Bronchial epithelial cell (primary cell): Measurements from ENCODE around the gene B3GNT7. TPM values are rescaled to one million over a fixed set of nuclear protein-coding genes. Genes with fewer than 3 reads are reported as not detected.
"Not testable (repeated sequence)": the region's sequence is repeated elsewhere in the genome, so short reads cannot be mapped to it uniquely, and the experiment has no call there.

ENCODE experiments used
- DNase-seq: peaks from one replicate; pipeline ENCODE4 v3.0.0-alpha.2; 2010; ENCODE audit warnings: low read depth
- FAIRE-seq: peaks from 2 replicates; lab custom pipeline; 2011; peaks lifted over from hg19 to GRCh38; lab: Jason Lieb, UNC
- H3K27me3 ChIP-seq: 2 replicates; pipeline ENCODE4 v1.5.1; 2011; ENCODE audit warnings: low read length; ENCODE audit not compliant: control insufficient read depth, insufficient read depth
- H3K36me3 ChIP-seq: 2 replicates; pipeline ENCODE4 v1.5.1; 2011; ENCODE audit warnings: low read length; ENCODE audit not compliant: control insufficient read depth, insufficient read depth
- H3K4me3 ChIP-seq: 2 replicates; pipeline ENCODE4 v1.5.1; 2011; ENCODE audit warnings: mild to moderate bottlenecking, low read depth, low read length, control low read depth
- CTCF ChIP-seq: IDR thresholded peaks from 2 replicates; pipeline ENCODE4 v1.5.1; 2011; ENCODE audit warnings: mild to moderate bottlenecking, moderate library complexity, low read length, control low read depth, inconsistent platforms; ENCODE audit not compliant: insufficient read depth, severe bottlenecking
- total RNA-seq: library from RNA; depleted of rRNA; stranded (reverse); fragments of >200 nt; gene quantifications from 2 replicates; pipeline ENCODE4 v1.2.1, GENCODE V29; 2014

B3GNT7 gene
- 0.26 and 0.38 TPM in 2 replicates for total RNA-seq

- TF ChIP-seq CTCF, result no peak
Measured at GRCh38 chr2:231395188-231396057, at the start of gene B3GNT7. Gene B3GNT7, plus strand, starts transcription at chr2:231395710. Its CDS starts 94 bp downstream, at chr2:231395804.

DNA sequence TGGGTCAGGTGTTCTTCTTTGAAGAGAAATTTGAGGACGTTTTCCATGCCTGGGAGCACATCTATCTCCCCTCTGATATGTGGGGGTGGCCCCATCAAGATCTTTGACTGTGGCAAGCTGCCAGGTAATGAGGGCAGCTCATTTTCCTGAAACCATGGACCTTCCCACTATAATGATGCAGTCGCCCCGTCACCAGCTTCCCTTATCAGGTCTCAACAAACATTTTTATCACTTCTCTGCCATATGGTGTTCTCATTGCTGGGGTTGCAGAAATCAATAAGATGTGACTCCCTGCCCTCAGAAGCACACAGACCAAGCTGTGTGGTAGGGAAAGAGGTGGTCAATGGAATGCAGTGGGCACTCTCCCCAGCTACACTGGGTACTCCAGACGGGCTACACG lies 48.4 kb upstream of the B3GNT7 start:
- DNase-seq (no peak), FAIRE-seq (no peak)
- no peak for TF ChIP-seq CTCF
- no peaks in the 10 kb centered on the region for H3K27me3 ChIP-seq
- no peaks in the 10 kb centered on the region for H3K36me3 ChIP-seq
- H3K4me3 ChIP-seq, result no peak overlapping the region

More at GRCh38 chr2:231395188-231396057, at the start of gene B3GNT7:
- DNase-seq (no peak), FAIRE-seq (no peak)
- Histone ChIP-seq H3K27me3 (peaks cover 2% of the 10 kb centered on the region), H3K4me3 (peak within 1 kb of the TSS; percentile 23), H3K36me3 (no peaks in the 10 kb centered on the region)

DNA sequence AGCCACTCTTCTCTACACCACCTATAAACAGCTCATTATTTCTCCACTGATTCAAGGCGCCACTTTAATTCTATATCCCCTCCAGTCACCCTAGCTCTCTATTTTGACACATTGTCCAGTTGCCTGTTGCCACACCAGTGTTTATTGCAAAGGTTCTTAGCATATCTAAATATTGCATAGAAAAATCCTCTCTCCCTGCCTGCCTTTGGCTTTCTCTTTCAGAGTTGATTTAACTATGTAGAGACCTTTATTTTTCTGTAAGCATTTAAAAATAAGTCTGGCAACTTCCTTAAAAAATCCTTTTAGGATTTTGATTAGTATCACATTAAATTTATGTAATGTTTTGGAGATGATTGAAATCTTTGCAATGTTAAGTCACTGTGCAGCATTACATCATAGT lies 47.9 kb upstream of the B3GNT7 start:
- DNase-seq (no peak), FAIRE-seq (no peak)
- TF ChIP-seq CTCF, result no peak
- no peaks in the 10 kb centered on the region for H3K36me3 ChIP-seq
- no peak overlapping the region for H3K4me3 ChIP-seq
- no peaks in the 10 kb centered on the region for H3K27me3 ChIP-seq

DNA sequence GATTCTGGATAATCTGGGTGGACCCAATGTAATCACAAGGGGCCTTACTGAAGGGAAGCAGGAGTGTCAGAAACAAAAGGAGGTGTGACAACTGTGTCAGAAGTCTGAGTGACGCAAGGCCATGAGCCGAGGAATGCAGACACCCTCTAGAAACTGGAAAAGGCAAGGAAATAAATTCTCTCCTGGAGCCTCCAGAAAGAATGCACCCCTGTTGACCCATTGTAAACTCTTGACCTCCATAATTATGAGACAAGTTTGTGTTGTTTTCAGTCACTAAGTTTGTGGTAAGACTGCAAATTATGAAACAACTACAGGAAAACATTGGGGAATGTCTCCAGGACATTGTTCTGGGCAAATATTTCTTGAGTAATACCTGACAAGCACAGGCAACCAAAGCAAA lies 47.3 kb upstream of the B3GNT7 start:
- TF ChIP-seq CTCF, result no peak
- H3K27me3 ChIP-seq, result no peaks in the 10 kb centered on the region
- no peaks in the 10 kb centered on the region for H3K36me3 ChIP-seq
- FAIRE-seq (no peak), DNase-seq (peak; percentile 50)
- no peak overlapping the region for H3K4me3 ChIP-seq

- Histone ChIP-seq H3K36me3 (no peaks in the 10 kb centered on the region), H3K4me3 (no peak overlapping the region), H3K27me3 (no peaks in the 10 kb centered on the region)
- TF ChIP-seq CTCF, result no peak
- FAIRE-seq (no peak), DNase-seq (no peak)
Measured at GRCh38 chr2:231348704-231349373, 46.7 kb upstream of the B3GNT7 start.

- H3K4me3 ChIP-seq, H3K27me3 ChIP-seq, FAIRE-seq, H3K36me3 ChIP-seq, DNase-seq: not testable (repeated sequence)
Measured at GRCh38 chr2:231349374-231349735, 46.2 kb upstream of the B3GNT7 start.
